ENCODE data around the gene HOXB13. TPM values are rescaled to one million over a fixed set of nuclear protein-coding genes. Genes with fewer than 3 reads are reported as not detected.

The HOXB13 gene
- total and polyA plus RNA-seq, 2 of the 4 experiments (the other 2 are of a cell fraction): not detected

DNA sequence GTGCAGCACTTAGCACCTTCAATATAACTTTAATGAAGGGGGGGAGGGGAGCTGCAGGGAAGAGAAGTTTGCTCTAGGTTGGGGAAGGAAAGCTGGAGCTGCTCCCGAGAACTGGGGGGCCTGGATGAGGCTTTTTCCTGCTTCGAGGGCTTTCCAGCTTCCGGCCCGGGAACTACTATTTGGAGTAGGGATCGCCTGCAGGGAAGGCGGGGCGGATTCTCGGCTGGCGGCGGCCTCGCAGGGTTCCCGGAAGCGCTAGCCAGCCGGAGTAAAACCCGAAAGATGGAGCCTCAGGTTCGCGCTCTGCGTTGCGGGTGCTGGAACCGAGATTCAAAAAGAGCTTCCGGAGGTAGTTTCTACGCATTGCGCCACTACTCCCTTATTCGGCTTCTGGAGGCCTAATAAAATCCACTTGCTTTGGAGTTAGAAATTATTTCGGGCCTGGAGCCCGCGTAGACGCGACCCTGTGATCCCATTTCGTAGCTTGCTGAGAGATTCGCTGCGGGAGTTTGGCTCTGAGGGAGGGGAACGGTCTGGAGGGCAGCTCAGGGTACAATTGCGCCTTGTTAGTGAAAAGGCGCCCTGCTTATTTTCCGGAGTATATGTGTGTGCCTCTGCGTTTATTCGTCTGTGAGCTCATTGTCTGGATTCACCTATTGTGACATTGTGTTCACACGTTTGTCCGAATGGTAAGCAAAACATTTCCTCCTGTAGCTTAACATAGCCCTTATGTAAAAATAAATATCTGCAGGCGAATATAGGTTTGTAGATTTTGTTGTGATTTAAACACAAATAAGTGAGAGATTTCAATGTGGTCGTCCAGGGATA is 4.9 kb downstream of the HOXB13 start:
- peaks cover 13% of the 10 kb centered on the region for H3K9me3 ChIP-seq (ENCODE audit: control insufficient read depth, insufficient read depth, low read length)
- no peaks in the 10 kb centered on the region for H3K4me1 ChIP-seq (ENCODE audit: control insufficient read depth, insufficient read depth, low read length)
- H2BK20ac ChIP-seq (ENCODE audit: low read depth, low read length): no peak overlapping the region
- dilution Hi-C loops (cut with HindIII; ENCODE audit: low sequenced_read_pairs, unreplicated experiment): no loop called here
- H2BK5ac ChIP-seq (ENCODE audit: low read depth, low read length, poor library complexity, severe bottlenecking): no peak overlapping the region
- H3K23ac ChIP-seq (ENCODE audit: low read depth, low read length): no peak overlapping the region
- ATAC-seq (ENCODE audit: low read depth) (no peak), DNase-seq (no peak)
- peak overlapping the region; percentile 45 for H2AFZ ChIP-seq (replicated peaks; ENCODE audit: low read length, poor library complexity)
- in situ Hi-C loops (cut with MboI; ENCODE audit: low sequenced_read_pairs): loop anchor here (10.0 kb wide), 1 partner anchor 311 kb away; no protein-coding TSS in a partner anchor
- H2AK5ac ChIP-seq (ENCODE audit: low read depth, low read length): no peak overlapping the region
- BruUV-seq (replicated peaks): no TSS peak
- peaks cover 95% of the 10 kb centered on the region for H3K27me3 ChIP-seq (ENCODE audit: control insufficient read depth, insufficient read depth, low read length)
- H4K91ac ChIP-seq (ENCODE audit: insufficient read depth, low read depth, low read length): no peak overlapping the region
- ChIA-PET CTCF (interaction anchor here (0.7 to 1.6 kb wide), 5 partner anchors 45 to 155 kb away, joined by 3 to 8 read pairs (median 6); no protein-coding TSS in a partner anchor), POLR2A (ENCODE audit: unreplicated experiment) (interaction anchor here (0.7 kb wide), 2 partner anchors 56 to 536 kb away, joined by 3 to 4 read pairs; no protein-coding TSS in a partner anchor)
- no peak overlapping the region for H3K9ac ChIP-seq (ENCODE audit: low read depth, low read length)
- no peak overlapping the region for H3K18ac ChIP-seq (ENCODE audit: low read depth, low read length)
- no peak overlapping the region for H2AK9ac ChIP-seq (replicated peaks; ENCODE audit: low read depth, low read length, poor library complexity)
- intact Hi-C loops (cut with micrococcal nuclease): loop anchor here (1.0 to 10.0 kb wide), 3 partner anchors 68 to 311 kb away; no protein-coding TSS in a partner anchor
- H2BK120ac ChIP-seq (ENCODE audit: low read depth, low read length): no peak overlapping the region
- H3K14ac ChIP-seq (replicated peaks; ENCODE audit: low read depth, low read length): no peak overlapping the region
- no peaks in the 10 kb centered on the region for H3K79me1 ChIP-seq (ENCODE audit: low read depth in 1 of 2, low read length in 2 of 2)
- H3K56ac ChIP-seq (ENCODE audit: extremely low read depth, insufficient read depth, low read length): no peak overlapping the region
- H3K36me3 ChIP-seq (ENCODE audit: control insufficient read depth, insufficient read depth, low read length): no peaks in the 10 kb centered on the region
- H3K4me3 ChIP-seq (ENCODE audit: insufficient read depth, low read depth, low read length): no peak overlapping the region
- WGBS, 2 experiments (ENCODE audit: extremely low coverage in 2 of 2, insufficient read length in 1 of 2): 15% methylated on average over 22 of the region's 42 CpGs; no CpG with 5 or more reads in 1 of the 2 experiments
- H4K20me1 ChIP-seq (ENCODE audit: insufficient read depth, low read length): 0 out of 2 replicates have a peak, but pooled peaks cover 19% of the 10 kb centered on the region
- no peak overlapping the region for H2BK15ac ChIP-seq (ENCODE audit: low read depth, low read length)
- no peak overlapping the region for H3K27ac ChIP-seq (ENCODE audit: insufficient read depth, low read length)
- H4K5ac ChIP-seq (ENCODE audit: low read depth, low read length): no peak overlapping the region
- H3K4me2 ChIP-seq (ENCODE audit: low read depth, low read length): no peak overlapping the region
- no peaks in the 10 kb centered on the region for H3K9me1 ChIP-seq (ENCODE audit: insufficient read depth, low read length)
- no peak overlapping the region for H4K8ac ChIP-seq (ENCODE audit: low read depth in 2 of 2, low read length in 2 of 2)
- no peak overlapping the region for H3K4ac ChIP-seq (ENCODE audit: low read depth, low read length)
- no peak for TF ChIP-seq RCOR1 (IDR thresholded peaks at IDR 0.05; ENCODE audit: insufficient replicate concordance, low read length)
- TF ChIP-seq CHD1 (IDR thresholded peaks at IDR 0.05; ENCODE audit: low read depth, low read length): no peak
- TF ChIP-seq MAFK (IDR thresholded peaks at IDR 0.05; ENCODE audit: low read depth, low read length): no peak
- no peak for TF ChIP-seq POLR2A (IDR thresholded peaks at IDR 0.05; ENCODE audit: low read depth, low read length)
- TF ChIP-seq NFE2L2 (IDR thresholded peaks at IDR 0.05; ENCODE audit: low read depth, low read length): no peak
- no peak for TF ChIP-seq ELK1 (IDR thresholded peaks at IDR 0.05; ENCODE audit: borderline replicate concordance, low read depth, low read length)
- TF ChIP-seq MAZ (IDR thresholded peaks at IDR 0.05; ENCODE audit: borderline replicate concordance, low read depth, low read length): no peak
- TF ChIP-seq BHLHE40 (IDR thresholded peaks at IDR 0.05; ENCODE audit: low read depth, low read length): no peak
- TF ChIP-seq, protein P1, sequence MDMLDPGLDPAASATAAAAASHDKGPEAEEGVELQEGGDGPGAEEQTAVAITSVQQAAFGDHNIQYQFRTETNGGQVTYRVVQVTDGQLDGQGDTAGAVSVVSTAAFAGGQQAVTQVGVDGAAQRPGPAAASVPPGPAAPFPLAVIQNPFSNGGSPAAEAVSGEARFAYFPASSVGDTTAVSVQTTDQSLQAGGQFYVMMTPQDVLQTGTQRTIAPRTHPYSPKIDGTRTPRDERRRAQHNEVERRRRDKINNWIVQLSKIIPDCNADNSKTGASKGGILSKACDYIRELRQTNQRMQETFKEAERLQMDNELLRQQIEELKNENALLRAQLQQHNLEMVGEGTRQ (IDR thresholded peaks at IDR 0.05; ENCODE audit: low read depth, low read length): no peak
- no peak for TF ChIP-seq SMC3 (IDR thresholded peaks at IDR 0.05; ENCODE audit: low read depth, low read length)
- TF ChIP-seq FOS (IDR thresholded peaks at IDR 0.05; ENCODE audit: low read depth, low read length): no peak
- TF ChIP-seq RFX5 (IDR thresholded peaks at IDR 0.05; ENCODE audit: low read depth, low read length): no peak
- no peak for TF ChIP-seq CEBPB (IDR thresholded peaks at IDR 0.05; ENCODE audit: low read depth, low read length)
- TF ChIP-seq, protein P2, sequence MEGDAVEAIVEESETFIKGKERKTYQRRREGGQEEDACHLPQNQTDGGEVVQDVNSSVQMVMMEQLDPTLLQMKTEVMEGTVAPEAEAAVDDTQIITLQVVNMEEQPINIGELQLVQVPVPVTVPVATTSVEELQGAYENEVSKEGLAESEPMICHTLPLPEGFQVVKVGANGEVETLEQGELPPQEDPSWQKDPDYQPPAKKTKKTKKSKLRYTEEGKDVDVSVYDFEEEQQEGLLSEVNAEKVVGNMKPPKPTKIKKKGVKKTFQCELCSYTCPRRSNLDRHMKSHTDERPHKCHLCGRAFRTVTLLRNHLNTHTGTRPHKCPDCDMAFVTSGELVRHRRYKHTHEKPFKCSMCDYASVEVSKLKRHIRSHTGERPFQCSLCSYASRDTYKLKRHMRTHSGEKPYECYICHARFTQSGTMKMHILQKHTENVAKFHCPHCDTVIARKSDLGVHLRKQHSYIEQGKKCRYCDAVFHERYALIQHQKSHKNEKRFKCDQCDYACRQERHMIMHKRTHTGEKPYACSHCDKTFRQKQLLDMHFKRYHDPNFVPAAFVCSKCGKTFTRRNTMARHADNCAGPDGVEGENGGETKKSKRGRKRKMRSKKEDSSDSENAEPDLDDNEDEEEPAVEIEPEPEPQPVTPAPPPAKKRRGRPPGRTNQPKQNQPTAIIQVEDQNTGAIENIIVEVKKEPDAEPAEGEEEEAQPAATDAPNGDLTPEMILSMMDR (conservative IDR thresholded peaks at IDR 0.05; ENCODE audit: low read depth, low read length): no peak
